PC-3 (cell line): Measurements from ENCODE around the gene JAM2.

Experiments
- EZH2 ChIP-seq: fragments of 300-600 bp; sonication (generic); IDR thresholded peaks from one replicate; pipeline ENCODE4 v1.6.1; 2017; ENCODE audit warnings: antibody characterized with exemption, mild to moderate bottlenecking, low read length; ENCODE audit not compliant: unreplicated experiment
- TF ChIP-seq, protein P1 (sequence below): fragments of 300-600 bp; sonication (generic); conservative IDR thresholded peaks from 2 replicates; pipeline ENCODE4 v1.5.1; 2017; ENCODE audit warnings: antibody characterized with exemption, low read depth, mild to moderate bottlenecking, low read length

DNA sequence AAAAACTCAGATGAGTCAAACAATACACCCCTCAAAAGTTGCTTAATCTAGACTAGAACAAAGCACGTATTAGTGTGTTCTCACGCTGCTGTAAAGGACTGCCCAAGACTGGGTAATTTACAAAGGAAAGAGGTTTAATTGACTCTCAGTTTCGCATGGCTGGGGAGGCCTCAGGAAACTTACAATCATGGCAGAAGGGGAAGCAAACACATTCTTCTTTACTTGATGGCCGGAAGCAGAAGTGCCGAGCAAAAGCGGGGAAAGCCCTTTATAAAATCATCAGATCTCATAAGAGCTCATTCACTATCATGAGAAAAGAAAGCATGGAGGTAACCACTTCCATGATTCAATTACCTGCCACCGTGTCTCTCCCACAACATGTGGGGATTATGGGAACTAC is 10.1 kb downstream of the JAM2 start:
- TF ChIP-seq, protein P1, sequence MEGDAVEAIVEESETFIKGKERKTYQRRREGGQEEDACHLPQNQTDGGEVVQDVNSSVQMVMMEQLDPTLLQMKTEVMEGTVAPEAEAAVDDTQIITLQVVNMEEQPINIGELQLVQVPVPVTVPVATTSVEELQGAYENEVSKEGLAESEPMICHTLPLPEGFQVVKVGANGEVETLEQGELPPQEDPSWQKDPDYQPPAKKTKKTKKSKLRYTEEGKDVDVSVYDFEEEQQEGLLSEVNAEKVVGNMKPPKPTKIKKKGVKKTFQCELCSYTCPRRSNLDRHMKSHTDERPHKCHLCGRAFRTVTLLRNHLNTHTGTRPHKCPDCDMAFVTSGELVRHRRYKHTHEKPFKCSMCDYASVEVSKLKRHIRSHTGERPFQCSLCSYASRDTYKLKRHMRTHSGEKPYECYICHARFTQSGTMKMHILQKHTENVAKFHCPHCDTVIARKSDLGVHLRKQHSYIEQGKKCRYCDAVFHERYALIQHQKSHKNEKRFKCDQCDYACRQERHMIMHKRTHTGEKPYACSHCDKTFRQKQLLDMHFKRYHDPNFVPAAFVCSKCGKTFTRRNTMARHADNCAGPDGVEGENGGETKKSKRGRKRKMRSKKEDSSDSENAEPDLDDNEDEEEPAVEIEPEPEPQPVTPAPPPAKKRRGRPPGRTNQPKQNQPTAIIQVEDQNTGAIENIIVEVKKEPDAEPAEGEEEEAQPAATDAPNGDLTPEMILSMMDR, result no peak
- TF ChIP-seq EZH2, result no peak
